ENCODE data around the gene CPNE1.

Gene CPNE1

DNA sequence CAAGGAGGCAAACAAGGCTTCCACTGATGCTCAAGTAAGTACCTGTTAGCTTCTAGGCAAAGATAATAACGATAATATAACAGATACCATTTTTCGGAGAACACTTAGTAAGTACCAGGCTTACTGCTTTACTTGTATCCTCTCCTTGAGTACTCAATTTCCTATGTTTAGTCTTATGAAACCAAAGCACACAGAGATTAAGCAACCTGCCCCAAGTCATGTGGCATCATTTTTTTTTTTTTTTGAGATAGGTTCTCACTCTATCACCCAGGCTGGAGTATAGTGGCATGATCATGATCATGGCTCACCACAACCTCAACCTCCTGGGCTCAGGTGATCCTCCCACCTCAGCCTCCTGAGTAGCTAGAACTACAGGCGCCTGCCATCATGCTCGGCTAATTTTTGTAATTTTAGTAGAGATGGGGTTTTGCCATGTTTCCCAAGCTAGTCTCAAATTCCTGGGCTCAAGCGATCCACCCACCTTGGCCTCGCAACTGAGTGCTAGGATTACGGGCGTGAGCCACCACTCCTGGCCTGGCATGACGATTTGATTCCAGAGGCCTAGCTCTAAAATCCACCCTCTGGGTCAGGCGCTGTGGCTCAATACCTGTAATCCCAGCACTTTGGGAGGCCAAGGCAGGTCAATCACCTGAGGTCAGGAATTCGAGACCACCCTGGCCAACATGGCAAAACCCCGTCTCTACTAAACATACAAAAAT, 35.1 kb downstream of the CPNE1 start:
- no peak for TF ChIP-seq SPI1 (IDR thresholded peaks at IDR 0.05; ENCODE audit: borderline replicate concordance, low read depth)
- TF ChIP-seq POLR2AphosphoS5 (IDR thresholded peaks at IDR 0.05; ENCODE audit: low read depth) = no peak
- TF ChIP-seq GABPA (IDR thresholded peaks at IDR 0.05; ENCODE audit: low read depth) = no peak
- TF ChIP-seq, protein P1, sequence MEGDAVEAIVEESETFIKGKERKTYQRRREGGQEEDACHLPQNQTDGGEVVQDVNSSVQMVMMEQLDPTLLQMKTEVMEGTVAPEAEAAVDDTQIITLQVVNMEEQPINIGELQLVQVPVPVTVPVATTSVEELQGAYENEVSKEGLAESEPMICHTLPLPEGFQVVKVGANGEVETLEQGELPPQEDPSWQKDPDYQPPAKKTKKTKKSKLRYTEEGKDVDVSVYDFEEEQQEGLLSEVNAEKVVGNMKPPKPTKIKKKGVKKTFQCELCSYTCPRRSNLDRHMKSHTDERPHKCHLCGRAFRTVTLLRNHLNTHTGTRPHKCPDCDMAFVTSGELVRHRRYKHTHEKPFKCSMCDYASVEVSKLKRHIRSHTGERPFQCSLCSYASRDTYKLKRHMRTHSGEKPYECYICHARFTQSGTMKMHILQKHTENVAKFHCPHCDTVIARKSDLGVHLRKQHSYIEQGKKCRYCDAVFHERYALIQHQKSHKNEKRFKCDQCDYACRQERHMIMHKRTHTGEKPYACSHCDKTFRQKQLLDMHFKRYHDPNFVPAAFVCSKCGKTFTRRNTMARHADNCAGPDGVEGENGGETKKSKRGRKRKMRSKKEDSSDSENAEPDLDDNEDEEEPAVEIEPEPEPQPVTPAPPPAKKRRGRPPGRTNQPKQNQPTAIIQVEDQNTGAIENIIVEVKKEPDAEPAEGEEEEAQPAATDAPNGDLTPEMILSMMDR (IDR thresholded peaks at IDR 0.05; ENCODE audit: insufficient read depth, low read length) = no peak
- TF ChIP-seq, protein P2, sequence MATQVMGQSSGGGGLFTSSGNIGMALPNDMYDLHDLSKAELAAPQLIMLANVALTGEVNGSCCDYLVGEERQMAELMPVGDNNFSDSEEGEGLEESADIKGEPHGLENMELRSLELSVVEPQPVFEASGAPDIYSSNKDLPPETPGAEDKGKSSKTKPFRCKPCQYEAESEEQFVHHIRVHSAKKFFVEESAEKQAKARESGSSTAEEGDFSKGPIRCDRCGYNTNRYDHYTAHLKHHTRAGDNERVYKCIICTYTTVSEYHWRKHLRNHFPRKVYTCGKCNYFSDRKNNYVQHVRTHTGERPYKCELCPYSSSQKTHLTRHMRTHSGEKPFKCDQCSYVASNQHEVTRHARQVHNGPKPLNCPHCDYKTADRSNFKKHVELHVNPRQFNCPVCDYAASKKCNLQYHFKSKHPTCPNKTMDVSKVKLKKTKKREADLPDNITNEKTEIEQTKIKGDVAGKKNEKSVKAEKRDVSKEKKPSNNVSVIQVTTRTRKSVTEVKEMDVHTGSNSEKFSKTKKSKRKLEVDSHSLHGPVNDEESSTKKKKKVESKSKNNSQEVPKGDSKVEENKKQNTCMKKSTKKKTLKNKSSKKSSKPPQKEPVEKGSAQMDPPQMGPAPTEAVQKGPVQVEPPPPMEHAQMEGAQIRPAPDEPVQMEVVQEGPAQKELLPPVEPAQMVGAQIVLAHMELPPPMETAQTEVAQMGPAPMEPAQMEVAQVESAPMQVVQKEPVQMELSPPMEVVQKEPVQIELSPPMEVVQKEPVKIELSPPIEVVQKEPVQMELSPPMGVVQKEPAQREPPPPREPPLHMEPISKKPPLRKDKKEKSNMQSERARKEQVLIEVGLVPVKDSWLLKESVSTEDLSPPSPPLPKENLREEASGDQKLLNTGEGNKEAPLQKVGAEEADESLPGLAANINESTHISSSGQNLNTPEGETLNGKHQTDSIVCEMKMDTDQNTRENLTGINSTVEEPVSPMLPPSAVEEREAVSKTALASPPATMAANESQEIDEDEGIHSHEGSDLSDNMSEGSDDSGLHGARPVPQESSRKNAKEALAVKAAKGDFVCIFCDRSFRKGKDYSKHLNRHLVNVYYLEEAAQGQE (IDR thresholded peaks at IDR 0.05; ENCODE audit: insufficient replicate concordance, low read depth) = no peak
- peak in 1 of 2 experiments; percentile 58 for DNase-seq (ENCODE audit: low read depth in 1 of 2, low spot score in 1 of 2)
- Histone ChIP-seq H3K27me3 (ENCODE audit: insufficient read depth, poor library complexity, severe bottlenecking) (no peaks in the 10 kb centered on the region), H3K4me3 (replicated peaks; ENCODE audit: insufficient read depth, low read length) (no peak overlapping the region), H3K27ac (replicated peaks) (peak overlapping the region; percentile 57)

DNA sequence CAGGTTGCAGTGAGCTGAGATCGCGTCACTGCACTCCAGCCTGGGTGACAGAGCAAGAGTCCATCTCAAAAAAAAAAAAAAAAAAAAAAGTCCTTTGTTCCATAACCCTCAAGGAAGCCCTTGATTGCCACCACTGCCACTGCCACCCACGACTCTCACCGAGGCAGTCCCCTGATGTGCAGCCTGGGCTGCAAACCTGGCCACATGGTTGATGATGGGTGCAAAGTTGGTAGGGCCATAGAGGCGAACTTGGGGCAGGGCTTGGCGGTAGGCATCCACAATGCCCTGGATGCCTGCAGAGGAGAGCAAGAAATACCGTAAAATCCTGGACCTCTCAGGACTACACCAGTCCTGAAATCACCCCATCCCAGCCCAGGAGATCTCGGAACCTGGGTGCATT, 37.6 kb downstream of the CPNE1 start:
- H3K4me3 ChIP-seq (replicated peaks; ENCODE audit: insufficient read depth, low read length) = no peak overlapping the region
- DNase-seq (ENCODE audit: low read depth in 1 of 2, low spot score in 1 of 2) = no peak
- TF ChIP-seq, protein P2 (IDR thresholded peaks at IDR 0.05; ENCODE audit: insufficient replicate concordance, low read depth) = no peak
- TF ChIP-seq, protein P1 (IDR thresholded peaks at IDR 0.05; ENCODE audit: insufficient read depth, low read length) = no peak
- TF ChIP-seq SPI1 (IDR thresholded peaks at IDR 0.05; ENCODE audit: borderline replicate concordance, low read depth) (no peak), GABPA (IDR thresholded peaks at IDR 0.05; ENCODE audit: low read depth) (no peak), POLR2AphosphoS5 (IDR thresholded peaks at IDR 0.05; ENCODE audit: low read depth) (no peak)
- H3K27me3 ChIP-seq (ENCODE audit: insufficient read depth, poor library complexity, severe bottlenecking) = no peaks in the 10 kb centered on the region
- no peak overlapping the region for H3K27ac ChIP-seq (replicated peaks)

DNA sequence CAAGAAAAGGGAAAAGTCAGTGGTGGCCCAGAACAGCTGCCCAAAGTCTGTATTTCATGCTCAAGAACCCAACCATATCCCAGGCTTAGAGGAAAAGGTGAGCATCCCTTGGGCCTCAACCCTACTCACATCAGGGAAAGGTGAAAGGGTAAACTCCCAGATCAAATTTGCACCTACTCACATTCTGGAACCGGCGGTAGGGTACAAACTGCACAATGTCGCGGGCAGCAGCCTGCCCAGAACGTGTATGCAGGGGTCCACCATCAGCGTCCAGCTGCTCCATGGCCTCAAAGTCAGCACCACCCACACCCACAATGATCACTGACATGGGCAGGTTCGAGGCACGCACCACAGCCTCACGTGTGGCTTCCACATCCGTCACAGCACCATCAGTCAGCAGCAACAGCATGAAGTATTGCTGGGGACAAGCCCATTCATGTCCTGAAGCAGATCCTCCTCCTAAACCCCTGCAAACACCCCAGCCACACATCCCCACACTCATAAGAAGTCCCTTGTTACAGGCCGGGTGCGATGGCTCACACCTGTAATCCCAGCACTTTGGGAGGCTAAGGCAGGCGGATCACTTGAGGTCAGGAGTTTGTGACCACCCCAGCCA, 38.2 kb downstream of the CPNE1 start:
- no peak for TF ChIP-seq GABPA (IDR thresholded peaks at IDR 0.05; ENCODE audit: low read depth)
- no peak for TF ChIP-seq SPI1 (IDR thresholded peaks at IDR 0.05; ENCODE audit: borderline replicate concordance, low read depth)
- H3K4me3 ChIP-seq (replicated peaks; ENCODE audit: insufficient read depth, low read length) = no peak overlapping the region
- no peaks in the 10 kb centered on the region for H3K27me3 ChIP-seq (ENCODE audit: insufficient read depth, poor library complexity, severe bottlenecking)
- no peak overlapping the region for H3K27ac ChIP-seq (replicated peaks)
- DNase-seq (ENCODE audit: low read depth in 1 of 2, low spot score in 1 of 2) = no peak

DNA sequence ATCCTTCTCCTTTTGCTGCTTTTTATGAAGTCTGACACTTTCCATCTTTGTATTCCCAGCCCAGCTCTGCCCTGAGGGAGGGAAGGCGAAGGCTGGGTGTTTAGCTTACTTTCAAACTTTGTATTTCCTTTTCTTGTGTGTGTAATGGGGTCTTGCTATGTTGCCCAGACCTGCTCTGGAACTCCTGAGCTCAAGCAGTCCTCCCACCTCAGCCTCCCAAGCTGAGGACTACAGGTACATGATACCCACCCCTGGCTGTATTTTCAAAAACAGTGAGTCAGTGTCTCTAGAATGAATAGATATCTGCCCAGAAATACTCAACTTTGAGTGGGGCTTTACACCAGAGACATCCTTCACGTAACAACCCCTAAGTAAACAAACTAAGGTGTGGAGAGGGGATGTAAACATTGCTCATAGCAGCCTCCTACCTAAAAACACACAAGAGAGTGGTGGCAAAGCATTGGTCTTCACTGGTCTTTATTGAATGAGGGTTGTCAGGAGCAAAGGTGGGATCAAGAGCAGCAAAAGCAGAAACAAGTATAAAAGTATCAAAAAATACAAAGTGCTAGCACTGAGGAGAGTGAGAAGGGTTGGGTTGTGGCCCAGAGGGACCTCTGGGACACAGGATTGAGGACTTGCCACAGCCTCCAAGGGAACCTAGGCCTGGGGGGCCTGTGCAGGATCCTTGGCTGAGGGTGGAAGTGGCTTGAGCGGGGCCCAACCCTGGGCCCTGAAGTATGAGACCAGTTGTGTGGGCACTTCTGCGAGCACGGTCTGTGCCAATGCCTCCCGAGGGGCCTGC, 38.9 kb downstream of the CPNE1 start:
- Histone ChIP-seq H3K4me3 (replicated peaks; ENCODE audit: insufficient read depth, low read length) (no peak overlapping the region), H3K27me3 (ENCODE audit: insufficient read depth, poor library complexity, severe bottlenecking) (no peaks in the 10 kb centered on the region), H3K27ac (replicated peaks) (no peak overlapping the region)
- DNase-seq (ENCODE audit: low read depth in 1 of 2, low spot score in 1 of 2) = no peak
- TF ChIP-seq, protein P2 (IDR thresholded peaks at IDR 0.05; ENCODE audit: insufficient replicate concordance, low read depth) = no peak
- TF ChIP-seq GABPA (IDR thresholded peaks at IDR 0.05; ENCODE audit: low read depth) = no peak

Data from HL-60 (cell line).